Measurements from ENCODE around the gene STX10. TPM values are rescaled to one million over a fixed set of nuclear protein-coding genes. Genes with fewer than 3 reads are reported as not detected.

STX10 gene
- total and polyA plus RNA-seq, 2 donors (not counting 1 experiment from before 2014, with no cell fraction given), result 48.9 to 69.2 TPM

DNA sequence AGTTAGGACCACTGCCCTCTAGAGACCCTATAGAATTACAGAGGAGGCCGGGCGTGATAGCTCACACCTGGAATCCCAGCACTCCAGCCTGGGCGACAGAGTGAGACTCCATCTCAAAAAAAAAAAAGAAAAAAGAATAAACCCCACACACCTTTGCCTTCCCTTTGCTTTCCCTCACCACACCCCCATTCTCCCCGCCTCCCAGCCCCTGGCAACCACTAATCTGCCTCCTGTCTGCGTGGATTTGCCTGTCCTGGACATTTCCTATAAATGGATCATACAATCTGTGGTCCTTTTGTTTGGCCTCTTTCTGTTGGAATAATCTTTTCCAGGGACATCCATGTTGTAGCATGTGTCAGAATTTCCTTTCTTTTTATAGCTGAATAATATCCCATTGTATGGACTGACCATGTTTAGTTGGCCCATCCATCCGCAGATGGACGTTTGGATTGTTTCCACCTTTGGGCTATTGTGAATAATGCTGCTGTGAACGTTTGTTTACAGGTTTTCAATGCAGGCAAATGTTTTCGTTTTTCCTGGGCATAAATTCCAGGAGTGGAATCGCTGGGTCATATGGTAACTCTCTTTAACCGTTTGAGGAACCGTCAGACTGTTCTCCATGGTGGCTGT is 16.8 kb downstream of the STX10 start:
- Histone ChIP-seq H3K4me3 (replicated peaks in 1 of 4; ENCODE audit: control extremely low read depth in 1 of 4, insufficient read depth in 1 of 4, low read depth in 3 of 4, low read length in 4 of 4) (no peak overlapping the region), H3K36me3 (ENCODE audit: control insufficient read depth, insufficient read depth, low read length) (peaks cover 28% of the 10 kb centered on the region), H2AFZ (ENCODE audit: low read length) (no peak overlapping the region), H3K27me3 (ENCODE audit: control insufficient read depth, insufficient read depth, low read length) (no peaks in the 10 kb centered on the region), H4K20me1 (ENCODE audit: control insufficient read depth, extremely low read depth, insufficient read depth, low read length) (no peaks in the 10 kb centered on the region), H3K79me2 (ENCODE audit: control insufficient read depth, insufficient read depth, low read length) (peaks cover 58% of the 10 kb centered on the region), H3K4me2 (ENCODE audit: extremely low read depth, insufficient read depth, low read length) (no peak overlapping the region), H3K9me3 (ENCODE audit: control insufficient read depth, insufficient read depth, low read depth, low read length) (no peaks in the 10 kb centered on the region), H3K9ac (ENCODE audit: insufficient read depth, low read length) (no peak overlapping the region), H3K4me1 (ENCODE audit: control insufficient read depth, extremely low read depth, insufficient read depth, low read length) (no peaks in the 10 kb centered on the region), H3K27ac (ENCODE audit: insufficient read depth, low read length) (peak overlapping the region; percentile 6)
- no peak for TF ChIP-seq EZH2 (IDR thresholded peaks at IDR 0.05; ENCODE audit: low read length, missing control alignments)
- TF ChIP-seq, protein P1, sequence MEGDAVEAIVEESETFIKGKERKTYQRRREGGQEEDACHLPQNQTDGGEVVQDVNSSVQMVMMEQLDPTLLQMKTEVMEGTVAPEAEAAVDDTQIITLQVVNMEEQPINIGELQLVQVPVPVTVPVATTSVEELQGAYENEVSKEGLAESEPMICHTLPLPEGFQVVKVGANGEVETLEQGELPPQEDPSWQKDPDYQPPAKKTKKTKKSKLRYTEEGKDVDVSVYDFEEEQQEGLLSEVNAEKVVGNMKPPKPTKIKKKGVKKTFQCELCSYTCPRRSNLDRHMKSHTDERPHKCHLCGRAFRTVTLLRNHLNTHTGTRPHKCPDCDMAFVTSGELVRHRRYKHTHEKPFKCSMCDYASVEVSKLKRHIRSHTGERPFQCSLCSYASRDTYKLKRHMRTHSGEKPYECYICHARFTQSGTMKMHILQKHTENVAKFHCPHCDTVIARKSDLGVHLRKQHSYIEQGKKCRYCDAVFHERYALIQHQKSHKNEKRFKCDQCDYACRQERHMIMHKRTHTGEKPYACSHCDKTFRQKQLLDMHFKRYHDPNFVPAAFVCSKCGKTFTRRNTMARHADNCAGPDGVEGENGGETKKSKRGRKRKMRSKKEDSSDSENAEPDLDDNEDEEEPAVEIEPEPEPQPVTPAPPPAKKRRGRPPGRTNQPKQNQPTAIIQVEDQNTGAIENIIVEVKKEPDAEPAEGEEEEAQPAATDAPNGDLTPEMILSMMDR (conservative IDR thresholded peaks at IDR 0.05 in 1 of 2, IDR thresholded peaks at IDR 0.05 in 1 of 2; ENCODE audit: low read depth in 1 of 2, low read length in 2 of 2), result no peak
- no peak for DNase-seq (ENCODE audit: low read depth in 2 of 2)

GRCh38 chr19:13132471-13133180 is 17.5 kb downstream of the STX10 start:
- peak; percentile 33 to 89 for DNase-seq (ENCODE audit: low read depth in 2 of 2)
- Histone ChIP-seq H3K79me2 (ENCODE audit: control insufficient read depth, insufficient read depth, low read length) (peaks cover 65% of the 10 kb centered on the region), H2AFZ (ENCODE audit: low read length) (no peak overlapping the region), H4K20me1 (ENCODE audit: control insufficient read depth, extremely low read depth, insufficient read depth, low read length) (no peaks in the 10 kb centered on the region), H3K9me3 (ENCODE audit: control insufficient read depth, insufficient read depth, low read depth, low read length) (no peaks in the 10 kb centered on the region), H3K9ac (ENCODE audit: insufficient read depth, low read length) (no peak overlapping the region), H3K4me2 (ENCODE audit: extremely low read depth, insufficient read depth, low read length) (no peak overlapping the region), H3K27me3 (ENCODE audit: control insufficient read depth, insufficient read depth, low read length) (no peaks in the 10 kb centered on the region), H3K36me3 (ENCODE audit: control insufficient read depth, insufficient read depth, low read length) (peaks cover 21% of the 10 kb centered on the region), H3K4me3 (replicated peaks in 1 of 4; ENCODE audit: control extremely low read depth in 1 of 4, insufficient read depth in 1 of 4, low read depth in 3 of 4, low read length in 4 of 4) (no peak overlapping the region), H3K4me1 (ENCODE audit: control insufficient read depth, extremely low read depth, insufficient read depth, low read length) (no peaks in the 10 kb centered on the region), H3K27ac (ENCODE audit: insufficient read depth, low read length) (peak overlapping the region; percentile 1)
- no peak for TF ChIP-seq EZH2 (IDR thresholded peaks at IDR 0.05; ENCODE audit: low read length, missing control alignments)

- Histone ChIP-seq H3K27ac (ENCODE audit: insufficient read depth, low read length) (no peak overlapping the region), H3K4me3 (replicated peaks in 1 of 4; ENCODE audit: control extremely low read depth in 1 of 4, insufficient read depth in 1 of 4, low read depth in 3 of 4, low read length in 4 of 4) (no peak overlapping the region), H4K20me1 (ENCODE audit: control insufficient read depth, extremely low read depth, insufficient read depth, low read length) (no peaks in the 10 kb centered on the region), H3K4me2 (ENCODE audit: extremely low read depth, insufficient read depth, low read length) (no peak overlapping the region), H3K4me1 (ENCODE audit: control insufficient read depth, extremely low read depth, insufficient read depth, low read length) (no peaks in the 10 kb centered on the region), H3K79me2 (ENCODE audit: control insufficient read depth, insufficient read depth, low read length) (peaks cover 78% of the 10 kb centered on the region), H3K9me3 (ENCODE audit: control insufficient read depth, insufficient read depth, low read depth, low read length) (no peaks in the 10 kb centered on the region), H3K36me3 (ENCODE audit: control insufficient read depth, insufficient read depth, low read length) (peaks cover 13% of the 10 kb centered on the region), H2AFZ (ENCODE audit: low read length) (no peak overlapping the region), H3K9ac (ENCODE audit: insufficient read depth, low read length) (no peak overlapping the region), H3K27me3 (ENCODE audit: control insufficient read depth, insufficient read depth, low read length) (no peaks in the 10 kb centered on the region)
- TF ChIP-seq EZH2 (IDR thresholded peaks at IDR 0.05; ENCODE audit: low read length, missing control alignments), result no peak
- TF ChIP-seq, protein P1 (conservative IDR thresholded peaks at IDR 0.05 in 1 of 2, IDR thresholded peaks at IDR 0.05 in 1 of 2; ENCODE audit: low read depth in 1 of 2, low read length in 2 of 2), result no peak
- DNase-seq (ENCODE audit: low read depth in 2 of 2), result no peak
Observed at GRCh38 chr19:13130886-13131490, 19.2 kb downstream of the STX10 start.

Measured in fibroblast of lung (primary cell).